AG04449 (cell line): Measurements from ENCODE around the gene EHMT1.

ENCODE experiments used
- CTCF ChIA-PET: fragments of 350-600 bp; formaldehyde crosslinking; extraction: SDS; loops from one replicate; lab custom pipeline; 2021; ENCODE audit warnings: antibody characterized with exemption; lab: Yijun Ruan, JAX
- POLR2A ChIA-PET: fragments of 400-600, 350-600 bp; formaldehyde crosslinking; extraction: SDS; loops from one replicate; lab custom pipeline; 2020; ENCODE audit warnings: antibody characterized with exemption, inconsistent platforms; lab: Yijun Ruan, JAX
- DNase-seq: peaks from one replicate; pipeline ENCODE4 v3.0.0-alpha.2; 2010; ENCODE audit warnings: low read depth, low spot score
- H3K4me3 ChIP-seq: 2 replicates; pipeline ENCODE4 v1.5.1; 2011; ENCODE audit warnings: low read depth, mild to moderate bottlenecking, control low read depth, low read length
- CTCF ChIP-seq: IDR thresholded peaks from one replicate; pipeline ENCODE4 v1.5.1; 2011; ENCODE audit warnings: mild to moderate bottlenecking, moderate library complexity, low read length, control low read depth, inconsistent platforms; ENCODE audit not compliant: insufficient read depth; ENCODE audit errors: missing control alignments

EHMT1 gene

GRCh38 chr9:137666955-137667670 lies 48.3 kb downstream of the EHMT1 start:
- CTCF ChIA-PET: interaction anchor here (2.3 kb wide), 1 partner anchor 27 kb away, joined by 6 read pairs; no protein-coding TSS in a partner anchor
- POLR2A ChIA-PET: no interaction called here
- DNase-seq: no peak
- no peak overlapping the region for H3K4me3 ChIP-seq
- no peak for TF ChIP-seq CTCF

- no peak for DNase-seq
- CTCF ChIA-PET: no interaction called here
- no peak for TF ChIP-seq CTCF
- POLR2A ChIA-PET: no interaction called here
- no peak overlapping the region for H3K4me3 ChIP-seq
Measured at GRCh38 chr9:137668203-137668602, 49.4 kb downstream of the EHMT1 start.

GRCh38 chr9:137669261-137669672 lies 50.5 kb downstream of the EHMT1 start:
- ChIA-PET CTCF (interaction anchor here (3.1 kb wide), 1 partner anchor 12 kb away, joined by 18 read pairs; no protein-coding TSS in a partner anchor), POLR2A (no interaction called here)
- no peak for DNase-seq
- TF ChIP-seq CTCF: no peak
- no peak overlapping the region for H3K4me3 ChIP-seq

- no peak overlapping the region for H3K4me3 ChIP-seq
- CTCF ChIA-PET: interaction anchor here (0.7 to 3.1 kb wide), 10 partner anchors 10 to 92 kb away, joined by 3 to 18 read pairs (median 4); partner anchors contain the start of gene EHMT1
- TF ChIP-seq CTCF: no peak
- DNase-seq: no peak
- POLR2A ChIA-PET: no interaction called here
Measured at GRCh38 chr9:137670391-137671195, 51.8 kb downstream of the EHMT1 start.

- DNase-seq: no peak
- TF ChIP-seq CTCF: no peak
- no peak overlapping the region for H3K4me3 ChIP-seq
- CTCF ChIA-PET: interaction anchor here (0.7 to 3.1 kb wide), 11 partner anchors 11 to 92 kb away, joined by 3 to 18 read pairs (median 4); partner anchors contain the start of gene EHMT1
- POLR2A ChIA-PET: no interaction called here
Measured at GRCh38 chr9:137671196-137671538, 52.4 kb downstream of the EHMT1 start.

- TF ChIP-seq CTCF: no peak
- no peak overlapping the region for H3K4me3 ChIP-seq
- DNase-seq: no peak
- ChIA-PET POLR2A (no interaction called here), CTCF (interaction anchor here (0.8 to 3.1 kb wide), 8 partner anchors 7 to 53 kb away, joined by 3 to 18 read pairs (median 6); partner anchors contain the start of gene EHMT1)
Measured at GRCh38 chr9:137671721-137672120, 52.9 kb downstream of the EHMT1 start.
